GM18951 (cell line): ENCODE data around the gene SIL1.

Source experiments
- POLR2A ChIP-seq: IDR thresholded peaks from 4 replicates; pipeline ENCODE4 v1.6.1; 2011; ENCODE audit warnings: mild to moderate bottlenecking; ENCODE audit not compliant: insufficient read length, insufficient read depth; ENCODE audit errors: extremely low read depth
- in situ Hi-C: fragments of 300-500 bp; cut with MboI; formaldehyde crosslinking; loops from one replicate; pipeline ENCODE4 v1.12.0; 2022; ENCODE audit warnings: low sequenced_read_pairs, mixed read lengths, inconsistent platforms; ENCODE audit not compliant: unreplicated experiment

The SIL1 gene

GRCh38 chr5:138952962-138953361, 245.2 kb downstream of the SIL1 start:
- TF ChIP-seq POLR2A: no peak
- in situ Hi-C loops: no loop called here

- in situ Hi-C loops: no loop called here
- TF ChIP-seq POLR2A: no peak
These were observed 246.0 kb downstream of the SIL1 start for GRCh38 chr5:138951986-138952735.

- TF ChIP-seq POLR2A: no peak
- in situ Hi-C loops: no loop called here
These were observed 246.8 kb downstream of the SIL1 start for GRCh38 chr5:138951091-138951985.

- in situ Hi-C loops: no loop called here
- no peak for TF ChIP-seq POLR2A
These were observed 247.6 kb downstream of the SIL1 start for GRCh38 chr5:138950421-138951031.

- in situ Hi-C loops: no loop called here
- TF ChIP-seq POLR2A: no peak
These were observed 248.2 kb downstream of the SIL1 start for GRCh38 chr5:138949988-138950387.

GRCh38 chr5:138949223-138949574, 249.0 kb downstream of the SIL1 start:
- TF ChIP-seq POLR2A: no peak
- in situ Hi-C loops: no loop called here

GRCh38 chr5:138948471-138949222, 249.5 kb downstream of the SIL1 start:
- TF ChIP-seq POLR2A: no peak

GRCh38 chr5:138947780-138948179, 250.4 kb downstream of the SIL1 start:
- in situ Hi-C loops: no loop called here
- TF ChIP-seq POLR2A: no peak

More at GRCh38 chr5:138948471-138949222, 249.5 kb downstream of the SIL1 start:
- in situ Hi-C loops: no loop called here

GRCh38 chr5:138946831-138947560, 251.2 kb downstream of the SIL1 start:
- TF ChIP-seq POLR2A: no peak
- in situ Hi-C loops: no loop called here

GRCh38 chr5:138946241-138946623, 251.9 kb downstream of the SIL1 start:
- in situ Hi-C loops: no loop called here
- no peak for TF ChIP-seq POLR2A

- in situ Hi-C loops: no loop called here
These were observed 252.5 kb downstream of the SIL1 start for GRCh38 chr5:138945421-138946240.

More at GRCh38 chr5:138945421-138946240, 252.5 kb downstream of the SIL1 start:
- no peak for TF ChIP-seq POLR2A
